Panc1 (cell line): ENCODE data around the gene PTBP3. TPM values are rescaled to one million over a fixed set of nuclear protein-coding genes. Genes with fewer than 3 reads are reported as not detected.

Experiments used
- ATAC-seq: fragments of 200-7000 bp; cut with Tn5 transposase; 2 replicates; pipeline ENCODE4 v1.9.1; 2020; ENCODE audit warnings: mild to moderate bottlenecking, moderate library complexity
- BruUV-seq: library from RNA; stranded (reverse); fragments of 400-500 nt; replicated peaks from 2 replicates; lab custom pipeline; 2021; lab: Mats Ljungman, UMichigan
- CTCF ChIA-PET: fragments of 300-600 bp; sonication (Branson Sonifier 250); formaldehyde crosslinking; loops from one replicate; lab custom pipeline; 2022; ENCODE audit warnings: antibody characterized with exemption; lab: Charles Lee
- POLR2A ChIA-PET: fragments of 300-600 bp; sonication (Branson Sonifier 250); formaldehyde crosslinking; loops from one replicate; lab custom pipeline; 2022; ENCODE audit warnings: antibody characterized with exemption; lab: Charles Lee
- DNase-seq: peaks from one replicate; pipeline ENCODE4 v3.0.0-alpha.2; 2010; ENCODE audit warnings: low read depth, low spot score
- H3K27ac ChIP-seq: 2 replicates; pipeline ENCODE4 v1.5.1; 2011; ENCODE audit warnings: mild to moderate bottlenecking, low read length, inconsistent platforms
- H3K27me3 ChIP-seq: fragments of 200-500 bp; sonication (Bioruptor generic); 2 replicates; pipeline ENCODE4 v1.6.0; 2014; ENCODE audit warnings: low read length, inconsistent platforms; ENCODE audit not compliant: control insufficient read depth, insufficient read depth
- H3K36me3 ChIP-seq: fragments of 200-500 bp; sonication (Bioruptor generic); 2 replicates; pipeline ENCODE4 v1.5.1; 2014; ENCODE audit warnings: inconsistent platforms, mild to moderate bottlenecking, low read length, moderate library complexity; ENCODE audit not compliant: control insufficient read depth, insufficient read depth
- H3K4me1 ChIP-seq: 2 replicates; pipeline ENCODE4 v1.5.1; 2011; ENCODE audit warnings: inconsistent platforms, mild to moderate bottlenecking, low read length, moderate library complexity; ENCODE audit not compliant: control insufficient read depth, insufficient read depth
- H3K4me3 ChIP-seq, 2 experiments: 2 replicates each; pipeline ENCODE4 v1.5.1; 2011 to 2012; ENCODE audit warnings: low read depth in 2 of 2, low read length in 2 of 2, mild to moderate bottlenecking in 2 of 2, inconsistent platforms in 1 of 2, moderate library complexity in 1 of 2
- H3K9me3 ChIP-seq: fragments of 200-500 bp; sonication (Bioruptor generic); 2 replicates; pipeline ENCODE4 v1.5.1; 2014; ENCODE audit warnings: low read depth, mild to moderate bottlenecking, inconsistent platforms, low read length, moderate library complexity; ENCODE audit not compliant: control insufficient read depth, insufficient read depth
- POLR2AphosphoS5 ChIP-seq: IDR thresholded peaks from 2 replicates; pipeline ENCODE4 v1.6.1; 2012; ENCODE audit warnings: mild to moderate bottlenecking, low read depth, low read length, moderate library complexity
- SIN3A ChIP-seq: IDR thresholded peaks from 2 replicates; pipeline ENCODE4 v1.6.1; 2012; ENCODE audit warnings: low read depth, mild to moderate bottlenecking, low read length, moderate library complexity, borderline replicate concordance; ENCODE audit not compliant: insufficient read depth
- TCF7L2 ChIP-seq: IDR thresholded peaks from 2 replicates; pipeline ENCODE4 v1.6.1; 2011; ENCODE audit warnings: mild to moderate bottlenecking, low read depth, low read length, inconsistent platforms
- in situ Hi-C: cut with HindIII; loops from 2 replicates; pipeline ENCODE4 v1.10.0; 2016; ENCODE audit warnings: low sequenced_read_pairs, low pct_unique_long_range_greater_than_20kb
- intact Hi-C: fragments of 100-400 bp; cut with micrococcal nuclease; formaldehyde crosslinking; loops from one replicate; pipeline ENCODE4 v1.10.0; 2022; ENCODE audit not compliant: unreplicated experiment
- total RNA-seq: library from RNA; stranded (reverse); gene quantifications from one replicate; pipeline ENCODE4 v1.2.1, GENCODE V29; 2021; ENCODE audit not compliant: unreplicated experiment
- TF ChIP-seq, protein P1 (sequence below): fragments of 450-650 bp; IDR thresholded peaks from 2 replicates; pipeline ENCODE4 v1.5.1; 2017; ENCODE audit warnings: mild to moderate bottlenecking
- TF ChIP-seq, protein P2 (sequence below), 2 experiments: IDR thresholded peaks; 2 replicates each; pipeline ENCODE4 v1.6.1; 2011 to 2012; ENCODE audit warnings: low read depth in 2 of 2, control low read depth in 1 of 2, low read length in 1 of 2, mild to moderate bottlenecking in 1 of 2, moderate library complexity in 1 of 2; ENCODE audit not compliant: insufficient read depth in 1 of 2

The PTBP3 gene
- total RNA-seq, 1 experiment from 2014 or later = 82.5 TPM

DNA sequence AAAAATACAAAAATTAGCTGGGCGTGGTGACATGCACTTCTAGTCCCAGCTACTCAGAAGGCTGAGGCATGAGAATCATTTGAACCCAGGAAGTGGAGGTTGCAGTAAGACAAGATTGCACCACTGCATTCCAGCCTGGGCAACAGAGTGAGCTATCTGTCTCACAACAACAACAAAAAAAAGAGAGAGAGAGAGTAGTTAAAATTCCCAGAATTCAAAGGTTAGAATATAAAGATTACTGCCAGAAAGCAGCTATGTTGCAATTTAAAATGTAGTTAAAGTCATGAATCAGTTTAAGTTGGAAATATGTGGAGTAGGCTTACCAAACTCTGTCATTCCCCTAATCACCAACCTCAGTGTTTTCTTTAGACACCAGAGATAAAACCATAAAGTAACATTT, 99.7 kb downstream of the PTBP3 start:
- H3K27me3 ChIP-seq = no peaks in the 10 kb centered on the region
- DNase-seq = no peak
- no TSS peak for BruUV-seq
- H3K4me3 ChIP-seq = no peak overlapping the region
- in situ Hi-C loops (no loop called here), intact Hi-C loops (no loop called here)
- H3K9me3 ChIP-seq = no peaks in the 10 kb centered on the region
- H3K36me3 ChIP-seq = no peaks in the 10 kb centered on the region
- TF ChIP-seq, protein P1, sequence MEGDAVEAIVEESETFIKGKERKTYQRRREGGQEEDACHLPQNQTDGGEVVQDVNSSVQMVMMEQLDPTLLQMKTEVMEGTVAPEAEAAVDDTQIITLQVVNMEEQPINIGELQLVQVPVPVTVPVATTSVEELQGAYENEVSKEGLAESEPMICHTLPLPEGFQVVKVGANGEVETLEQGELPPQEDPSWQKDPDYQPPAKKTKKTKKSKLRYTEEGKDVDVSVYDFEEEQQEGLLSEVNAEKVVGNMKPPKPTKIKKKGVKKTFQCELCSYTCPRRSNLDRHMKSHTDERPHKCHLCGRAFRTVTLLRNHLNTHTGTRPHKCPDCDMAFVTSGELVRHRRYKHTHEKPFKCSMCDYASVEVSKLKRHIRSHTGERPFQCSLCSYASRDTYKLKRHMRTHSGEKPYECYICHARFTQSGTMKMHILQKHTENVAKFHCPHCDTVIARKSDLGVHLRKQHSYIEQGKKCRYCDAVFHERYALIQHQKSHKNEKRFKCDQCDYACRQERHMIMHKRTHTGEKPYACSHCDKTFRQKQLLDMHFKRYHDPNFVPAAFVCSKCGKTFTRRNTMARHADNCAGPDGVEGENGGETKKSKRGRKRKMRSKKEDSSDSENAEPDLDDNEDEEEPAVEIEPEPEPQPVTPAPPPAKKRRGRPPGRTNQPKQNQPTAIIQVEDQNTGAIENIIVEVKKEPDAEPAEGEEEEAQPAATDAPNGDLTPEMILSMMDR = no peak
- TF ChIP-seq, protein P2, sequence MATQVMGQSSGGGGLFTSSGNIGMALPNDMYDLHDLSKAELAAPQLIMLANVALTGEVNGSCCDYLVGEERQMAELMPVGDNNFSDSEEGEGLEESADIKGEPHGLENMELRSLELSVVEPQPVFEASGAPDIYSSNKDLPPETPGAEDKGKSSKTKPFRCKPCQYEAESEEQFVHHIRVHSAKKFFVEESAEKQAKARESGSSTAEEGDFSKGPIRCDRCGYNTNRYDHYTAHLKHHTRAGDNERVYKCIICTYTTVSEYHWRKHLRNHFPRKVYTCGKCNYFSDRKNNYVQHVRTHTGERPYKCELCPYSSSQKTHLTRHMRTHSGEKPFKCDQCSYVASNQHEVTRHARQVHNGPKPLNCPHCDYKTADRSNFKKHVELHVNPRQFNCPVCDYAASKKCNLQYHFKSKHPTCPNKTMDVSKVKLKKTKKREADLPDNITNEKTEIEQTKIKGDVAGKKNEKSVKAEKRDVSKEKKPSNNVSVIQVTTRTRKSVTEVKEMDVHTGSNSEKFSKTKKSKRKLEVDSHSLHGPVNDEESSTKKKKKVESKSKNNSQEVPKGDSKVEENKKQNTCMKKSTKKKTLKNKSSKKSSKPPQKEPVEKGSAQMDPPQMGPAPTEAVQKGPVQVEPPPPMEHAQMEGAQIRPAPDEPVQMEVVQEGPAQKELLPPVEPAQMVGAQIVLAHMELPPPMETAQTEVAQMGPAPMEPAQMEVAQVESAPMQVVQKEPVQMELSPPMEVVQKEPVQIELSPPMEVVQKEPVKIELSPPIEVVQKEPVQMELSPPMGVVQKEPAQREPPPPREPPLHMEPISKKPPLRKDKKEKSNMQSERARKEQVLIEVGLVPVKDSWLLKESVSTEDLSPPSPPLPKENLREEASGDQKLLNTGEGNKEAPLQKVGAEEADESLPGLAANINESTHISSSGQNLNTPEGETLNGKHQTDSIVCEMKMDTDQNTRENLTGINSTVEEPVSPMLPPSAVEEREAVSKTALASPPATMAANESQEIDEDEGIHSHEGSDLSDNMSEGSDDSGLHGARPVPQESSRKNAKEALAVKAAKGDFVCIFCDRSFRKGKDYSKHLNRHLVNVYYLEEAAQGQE (IDR thresholded peaks at IDR 0.05; ENCODE audit: insufficient read depth in 1 of 2, low read depth in 2 of 2, low read length in 1 of 2) = no peak
- TF ChIP-seq SIN3A (no peak), TCF7L2 (no peak), POLR2AphosphoS5 (no peak)
- H3K27ac ChIP-seq = no peak overlapping the region
- CTCF ChIA-PET = no interaction called here
- ATAC-seq = no peak
- no peaks in the 10 kb centered on the region for H3K4me1 ChIP-seq
- POLR2A ChIA-PET = no interaction called here

DNA sequence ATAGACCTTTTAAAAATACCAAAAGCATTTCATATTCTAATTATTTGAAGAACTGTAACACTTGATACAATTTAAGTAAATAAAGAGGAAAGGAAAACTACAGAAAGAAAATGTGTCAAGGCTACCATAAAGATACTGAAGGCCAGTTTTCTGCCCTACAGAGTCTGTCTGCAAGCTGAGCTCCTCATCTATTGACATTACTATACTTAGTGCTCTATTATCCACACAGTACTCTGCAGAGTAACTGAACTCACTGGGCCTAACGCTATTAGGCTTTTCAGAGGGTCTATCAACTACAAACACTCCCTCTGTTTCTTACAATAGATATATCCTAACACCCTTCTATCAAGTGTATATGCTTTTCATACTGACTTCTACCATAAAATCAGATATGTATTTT, 101.2 kb downstream of the PTBP3 start:
- in situ Hi-C loops (no loop called here), intact Hi-C loops (no loop called here)
- TF ChIP-seq POLR2AphosphoS5 (no peak), SIN3A (no peak), TCF7L2 (no peak)
- TF ChIP-seq, protein P1 = no peak
- TF ChIP-seq, protein P2 (IDR thresholded peaks at IDR 0.05; ENCODE audit: insufficient read depth in 1 of 2, low read depth in 2 of 2, low read length in 1 of 2) = no peak
- DNase-seq = no peak
- no peak overlapping the region for H3K27ac ChIP-seq
- no peaks in the 10 kb centered on the region for H3K9me3 ChIP-seq
- H3K36me3 ChIP-seq = peaks cover 3% of the 10 kb centered on the region; the same call in 1 of the 2 replicates
- no peaks in the 10 kb centered on the region for H3K4me1 ChIP-seq
- BruUV-seq = no TSS peak
- ChIA-PET CTCF (interaction anchor here (0.5 kb wide), 1 partner anchor 460 kb away, joined by 5 read pairs; no protein-coding TSS in a partner anchor), POLR2A (no interaction called here)
- no peak for ATAC-seq
- no peaks in the 10 kb centered on the region for H3K27me3 ChIP-seq
- H3K4me3 ChIP-seq = no peak overlapping the region
